Psoas muscle (tissue), 8 donors: ENCODE measurements around the gene MTHFD2. TPM values are rescaled to one million over a fixed set of nuclear protein-coding genes. Genes with fewer than 3 reads are reported as not detected.

Experiments used
- ATAC-seq, 4 donors: fragments of 200-7000 bp; cut with Tn5 transposase; one replicate each; pipeline ENCODE4 v1.9.1; 2020; ENCODE audit warnings: moderate library complexity in 3 of 4, mild to moderate bottlenecking in 2 of 4
- DNase-seq, 2 donors: peaks; one replicate each; pipeline ENCODE4 v3.0.0-alpha.2; 2020
- H3K27ac ChIP-seq: fragments of 200-600 bp; one replicate; pipeline ENCODE4 v1.8.0; 2022
- H3K27me3 ChIP-seq, 3 donors: fragments of 200-600 bp in 1 of 3; one replicate each; pipeline versions ENCODE4 v1.6.1 to v1.8.0; 2013 to 2022; ENCODE audit warnings: low read length in 2 of 3, mild to moderate bottlenecking in 2 of 3, moderate library complexity in 1 of 3; ENCODE audit not compliant: insufficient read depth in 3 of 3
- H3K36me3 ChIP-seq, 2 donors: fragments of 200-600 bp in 1 of 2; one replicate each; pipeline versions ENCODE4 v1.6.1 to v1.8.0; 2013 to 2022; ENCODE audit warnings: low read depth in 1 of 2, mild to moderate bottlenecking in 1 of 2, moderate library complexity in 1 of 2; ENCODE audit not compliant: insufficient read depth in 1 of 2
- H3K4me1 ChIP-seq: fragments of 200-600 bp; one replicate; pipeline ENCODE4 v1.8.0; 2022
- H3K4me3 ChIP-seq: fragments of 200-600 bp; one replicate; pipeline ENCODE4 v1.8.0; 2022; ENCODE audit warnings: mild to moderate bottlenecking
- H3K9me3 ChIP-seq: fragments of 200-600 bp; one replicate; pipeline ENCODE4 v1.8.0; 2022
- CTCF ChIP-seq: fragments of 200-600 bp; IDR thresholded peaks from one replicate; pipeline ENCODE4 v1.8.0; 2022; ENCODE audit warnings: antibody characterized with exemption
- WGBS, 3 donors: extraction: QIAGEN DNeasy Blood & Tissue Kit; methylation state at CpG; one replicate each; pipeline versions ENCODE4 v1.1.6 to v1.1.7; 2013; 5-methylcytosine and 5-hydroxymethylcytosine counted together
- intact Hi-C, 2 donors: fragments of 100-400 bp; cut with DNase I; formaldehyde crosslinking; loops; one replicate each; pipeline versions ENCODE4 v1.11.0 to v1.14.2; 2022
- polyA plus RNA-seq, 3 donors: library from polyadenylated mRNA; stranded (reverse); fragments of 200-250 nt; gene quantifications; one replicate each; pipeline ENCODE4 v1.2.3, GENCODE V29; 2013
- total RNA-seq, 4 donors: library from RNA; stranded (reverse); fragmentation: NEBNext Ultra II Directional in 2 of 4; extraction: Animal tissue kit (Norgen Biotek cat#: 25700) in 2 of 4; gene quantifications; one replicate each; pipeline versions ENCODE4 v1.2.1 to v1.2.4, GENCODE V29; 2021 to 2023
- donor health status: healthy with polysubstance abuse.
- donor health status: DM: no; HTN: no; CAD: no; lungs with moderate emphysema.
- donor health status: Bipolar disorder and iron deficiency.
- donor health status: healthy.
- donor health status: DM: yes; HTN: yes; CAD: no.
- donor health status: DM: no; HTN: no; CAD: no.
- donor health status: DM: no; HTN: no; CAD: no.
- donor health status: DM: yes; HTN: yes; CAD: no.

The MTHFD2 gene
- total and polyA plus RNA-seq, 7 donors: 16.6 to 112 (median 60.4) TPM

- DNase-seq: no peak
- WGBS, 3 donors: 92 to 95% (median 92%) methylated on average over 3 of the region's 3 CpGs
- no peak for ATAC-seq
- TF ChIP-seq CTCF: no peak
- Histone ChIP-seq H3K27ac (no peak overlapping the region), H3K9me3 (no peaks in the 10 kb centered on the region), H3K4me3 (no peak overlapping the region), H3K4me1 (no peaks in the 10 kb centered on the region), H3K36me3 (peaks cover 9 to 99% of the 10 kb centered on the region in 2 donors), H3K27me3 (no peaks in the 10 kb centered on the region)
- intact Hi-C loops: no loop called here
Measured at GRCh38 chr2:74155830-74156229, 42.6 kb upstream of the MTHFD2 start.

GRCh38 chr2:74162951-74163350 is 35.5 kb upstream of the MTHFD2 start:
- intact Hi-C loops: no loop called here
- Histone ChIP-seq H3K4me1 (no peaks in the 10 kb centered on the region), H3K27me3 (no peaks in the 10 kb centered on the region), H3K27ac (no peak overlapping the region), H3K4me3 (no peak overlapping the region), H3K36me3 (peaks cover 4 to 99% of the 10 kb centered on the region in 2 donors), H3K9me3 (peaks cover 5% of the 10 kb centered on the region)
- DNase-seq: no peak
- TF ChIP-seq CTCF: no peak
- 92 to 96% (median 92%) methylated on average over 6 of the region's 6 CpGs for WGBS, 3 donors
- no peak for ATAC-seq

- Histone ChIP-seq H3K27me3 (no peaks in the 10 kb centered on the region), H3K36me3 (peaks cover 6 to 99% of the 10 kb centered on the region in 2 donors), H3K9me3 (peaks cover 5% of the 10 kb centered on the region), H3K4me3 (no peak overlapping the region), H3K4me1 (no peaks in the 10 kb centered on the region), H3K27ac (no peak overlapping the region)
- DNase-seq (no peak), ATAC-seq (no peak)
- TF ChIP-seq CTCF: no peak
- 97 to 100% (median 98%) methylated on average over 1 of the region's 1 CpG for WGBS, 3 donors
- intact Hi-C loops: no loop called here
Measured at GRCh38 chr2:74164761-74165160, 33.7 kb upstream of the MTHFD2 start.

- H3K27ac ChIP-seq: no peak overlapping the region
- H3K9me3 ChIP-seq: peaks cover 5% of the 10 kb centered on the region
- TF ChIP-seq CTCF: no peak
- H3K36me3 ChIP-seq: peaks cover 6 to 91% of the 10 kb centered on the region in 2 donors
- no peak for ATAC-seq
- H3K4me3 ChIP-seq: no peak overlapping the region
- no peaks in the 10 kb centered on the region for H3K27me3 ChIP-seq
- 69 to 81% (median 76%) methylated on average over 2 of the region's 2 CpGs for WGBS, 3 donors
- intact Hi-C loops: no loop called here
- H3K4me1 ChIP-seq: no peaks in the 10 kb centered on the region
- no peak for DNase-seq
Measured at GRCh38 chr2:74168739-74169138, 29.7 kb upstream of the MTHFD2 start.

- H3K9me3 ChIP-seq: no peaks in the 10 kb centered on the region
- intact Hi-C loops: no loop called here
- peaks cover 23% of the 10 kb centered on the region for H3K4me1 ChIP-seq
- H3K27ac ChIP-seq: no peak overlapping the region
- no peak for TF ChIP-seq CTCF
- no peak for ATAC-seq
- no peaks in the 10 kb centered on the region for H3K27me3 ChIP-seq
- DNase-seq: no peak
- no peak overlapping the region for H3K4me3 ChIP-seq
- WGBS, 3 donors: 88 to 97% (median 96%) methylated on average over 1 of the region's 1 CpG
- peaks cover 0 to 29% of the 10 kb centered on the region in 2 donors for H3K36me3 ChIP-seq
Measured at GRCh38 chr2:74174909-74175308, 23.5 kb upstream of the MTHFD2 start.
